Thyroid gland (tissue), 4 donors: ENCODE measurements around the gene CCSAP. TPM values are rescaled to one million over a fixed set of nuclear protein-coding genes. Genes with fewer than 3 reads are reported as not detected.

Source experiments
- DNase-seq, 2 donors: peaks; one replicate each; pipeline ENCODE4 v3.0.0-alpha.2; 2019
- H3K27ac ChIP-seq, 3 donors: fragments of 200-600 bp; sonication (generic); 1 replicate in 2 of 3; 2 replicates in 1 of 3; pipeline ENCODE4 v1.5.1; 2016 to 2019; ENCODE audit warnings: mild to moderate bottlenecking in 1 of 3, moderate library complexity in 1 of 3
- H3K27me3 ChIP-seq: fragments of 200-600 bp; sonication (generic); one replicate; pipeline ENCODE4 v1.5.1; 2019
- H3K36me3 ChIP-seq, 2 donors: fragments of 200-600 bp; sonication (generic); one replicate each; pipeline ENCODE4 v1.5.1; 2016 to 2019
- H3K4me1 ChIP-seq, 2 donors: fragments of 200-600 bp; sonication (generic); one replicate each; pipeline ENCODE4 v1.5.1; 2017 to 2019
- H3K4me3 ChIP-seq, 3 donors: fragments of 200-600 bp; sonication (generic); replicated peaks in 1 of 3; 1 replicate in 2 of 3; 2 replicates in 1 of 3; pipeline ENCODE4 v1.5.1; 2016; ENCODE audit warnings: mild to moderate bottlenecking in 1 of 3
- H3K9me3 ChIP-seq: fragments of 200-600 bp; sonication (generic); one replicate; pipeline ENCODE4 v1.5.1; 2017
- CTCF ChIP-seq, 6 experiments: fragments of 200-600 bp in 3 of 6; fragments of 450-650 bp in 3 of 6; sonication (generic) in 3 of 6; IDR thresholded peaks; one replicate each; pipeline ENCODE4 v1.5.1; 2016 to 2019; ENCODE audit warnings: antibody characterized with exemption in 6 of 6, mild to moderate bottlenecking in 2 of 6, inconsistent platforms in 1 of 6, moderate library complexity in 1 of 6
- POLR2A ChIP-seq, 2 donors: fragments of 450-650 bp; IDR thresholded peaks; one replicate each; pipeline ENCODE4 v1.6.1; 2017; ENCODE audit warnings: antibody characterized with exemption in 2 of 2, mild to moderate bottlenecking in 2 of 2, moderate library complexity in 1 of 2
- WGBS, 2 donors: methylation state at CpG; one replicate each; pipeline ENCODE4 v1.1.5; 2017; 5-methylcytosine and 5-hydroxymethylcytosine counted together
- intact Hi-C: fragments of 100-400 bp; cut with DNase I; formaldehyde crosslinking; loops from one replicate; pipeline ENCODE4 v1.15.1; 2023
- total RNA-seq, 4 donors: library from RNA; depleted of rRNA; stranded (reverse); fragments of >200 nt; gene quantifications; one replicate each; pipeline ENCODE4 v1.2.3, GENCODE V29; 2016

The CCSAP gene
- total RNA-seq, 4 donors from 2014 or later: 2.1 to 3.6 (median 2.9) TPM

GRCh38 chr1:229344937-229345684, 2.3 kb upstream of the CCSAP start:
- Histone ChIP-seq H3K4me1 (peaks cover 0 to 9% of the 10 kb centered on the region in 2 donors), H3K9me3 (no peaks in the 10 kb centered on the region), H3K4me3 (no peak overlapping the region), H3K27ac (no peak overlapping the region), H3K27me3 (no peaks in the 10 kb centered on the region), H3K36me3 (no peaks in the 10 kb centered on the region)
- intact Hi-C loops: loop anchor here (10.0 kb wide), 1 partner anchor 90 kb away; no protein-coding TSS in a partner anchor
- WGBS, 2 donors: 83 to 86% methylated on average over 8 of the region's 8 CpGs
- no peak for TF ChIP-seq POLR2A (IDR thresholded peaks at IDR 0.05)
- TF ChIP-seq CTCF (IDR thresholded peaks at IDR 0.05): no peak
- no peak for DNase-seq

- H3K4me3 ChIP-seq: no peak overlapping the region
- 73 to 86% methylated on average over 16 of the region's 16 CpGs for WGBS, 2 donors
- H3K27ac ChIP-seq: no peak overlapping the region
- no peaks in the 10 kb centered on the region for H3K9me3 ChIP-seq
- H3K27me3 ChIP-seq: no peaks in the 10 kb centered on the region
- intact Hi-C loops: loop anchor here (10.0 kb wide), 1 partner anchor 89 kb away; no protein-coding TSS in a partner anchor
- no peaks in the 10 kb centered on the region for H3K36me3 ChIP-seq
- TF ChIP-seq POLR2A (IDR thresholded peaks at IDR 0.05) (no peak), CTCF (IDR thresholded peaks at IDR 0.05) (no peak)
- H3K4me1 ChIP-seq: peaks cover 0 to 9% of the 10 kb centered on the region in 2 donors
- DNase-seq: no peak
These were observed 1.3 kb upstream of the CCSAP start for GRCh38 chr1:229344139-229344538.

GRCh38 chr1:229341774-229342655, 832 bp downstream of the CCSAP start:
- Histone ChIP-seq H3K4me3 (peak overlapping the region; percentile 78 to 86 (median 83)), H3K36me3 (no peaks in the 10 kb centered on the region), H3K4me1 (peaks cover 0 to 9% of the 10 kb centered on the region in 2 donors), H3K27ac (peak overlapping the region; percentile 69 to 70 (median 70)), H3K27me3 (no peaks in the 10 kb centered on the region), H3K9me3 (no peaks in the 10 kb centered on the region)
- WGBS, 2 donors: 0 to 1% methylated on average over 30 to 41 of the region's 103 CpGs
- peak; percentile 83 to 84 for DNase-seq
- intact Hi-C loops: loop anchor here (10.0 kb wide), 1 partner anchor 87 kb away; no protein-coding TSS in a partner anchor
- TF ChIP-seq POLR2A (IDR thresholded peaks at IDR 0.05) (peak in 1 of 2 donors; percentile 72), CTCF (IDR thresholded peaks at IDR 0.05) (no peak)

- WGBS, 2 donors: 93 to 96% methylated on average over 6 of the region's 6 CpGs
- TF ChIP-seq POLR2A (IDR thresholded peaks at IDR 0.05) (no peak), CTCF (IDR thresholded peaks at IDR 0.05) (no peak)
- Histone ChIP-seq H3K27me3 (no peaks in the 10 kb centered on the region), H3K27ac (no peak overlapping the region), H3K4me3 (no peak overlapping the region), H3K36me3 (no peaks in the 10 kb centered on the region), H3K4me1 (peaks cover 0 to 9% of the 10 kb centered on the region in 2 donors), H3K9me3 (no peaks in the 10 kb centered on the region)
- no peak for DNase-seq
- intact Hi-C loops: loop anchor here (10.0 kb wide), 1 partner anchor 86 kb away; no protein-coding TSS in a partner anchor
These were observed 2.4 kb downstream of the CCSAP start for GRCh38 chr1:229340496-229340895.
